NCI-H526 (cell line): ENCODE measurements around the gene PIK3R5.

ENCODE experiments used
- DNase-seq, 2 experiments: peaks; one replicate each; lab custom pipeline; 2025; lab: John Stamatoyannopoulos, UW

PIK3R5 gene

DNA sequence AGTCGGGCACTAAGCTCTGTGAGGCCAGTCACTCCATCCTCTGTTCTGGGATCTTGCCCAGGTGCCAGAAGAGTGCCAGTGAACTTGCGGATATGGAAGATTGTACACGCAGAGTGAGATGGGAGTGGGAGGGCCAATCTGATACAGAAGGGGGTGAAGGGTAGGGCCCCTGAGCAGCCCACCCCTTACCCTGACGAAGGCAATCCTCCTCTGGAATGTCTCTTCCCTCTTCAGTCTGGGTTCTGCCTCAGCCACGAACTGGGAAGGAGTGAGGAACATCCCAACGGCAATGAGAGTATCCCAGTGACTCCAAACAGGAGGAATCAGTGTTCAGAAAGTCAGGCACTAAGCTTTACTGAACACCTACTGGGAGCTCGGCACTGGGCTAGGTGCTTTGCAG is 86.1 kb downstream of the PIK3R5 start:
- no peak for DNase-seq

GRCh38 chr17:8877984-8878383 is 87.5 kb downstream of the PIK3R5 start:
- no peak for DNase-seq

DNA sequence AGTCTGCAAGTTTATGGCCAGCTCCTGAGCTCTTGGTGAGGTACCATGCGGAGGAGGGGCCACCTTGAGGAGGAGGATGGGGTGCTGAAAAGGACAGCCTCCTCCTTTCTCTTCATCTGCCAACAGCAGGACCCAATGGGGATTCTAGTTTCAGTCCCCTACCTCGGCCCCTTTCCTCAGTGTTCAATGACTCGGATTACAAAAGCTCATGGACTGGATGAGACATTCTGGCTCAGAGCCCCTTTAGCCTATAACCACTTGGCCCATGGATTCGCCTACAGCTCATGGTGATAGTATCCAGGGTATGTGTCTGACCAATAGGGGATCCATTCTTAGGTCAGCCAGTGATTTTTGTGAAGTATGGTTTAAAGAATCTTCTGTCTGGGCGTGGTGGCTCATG is 89.5 kb downstream of the PIK3R5 start:
- no peak for DNase-seq

DNA sequence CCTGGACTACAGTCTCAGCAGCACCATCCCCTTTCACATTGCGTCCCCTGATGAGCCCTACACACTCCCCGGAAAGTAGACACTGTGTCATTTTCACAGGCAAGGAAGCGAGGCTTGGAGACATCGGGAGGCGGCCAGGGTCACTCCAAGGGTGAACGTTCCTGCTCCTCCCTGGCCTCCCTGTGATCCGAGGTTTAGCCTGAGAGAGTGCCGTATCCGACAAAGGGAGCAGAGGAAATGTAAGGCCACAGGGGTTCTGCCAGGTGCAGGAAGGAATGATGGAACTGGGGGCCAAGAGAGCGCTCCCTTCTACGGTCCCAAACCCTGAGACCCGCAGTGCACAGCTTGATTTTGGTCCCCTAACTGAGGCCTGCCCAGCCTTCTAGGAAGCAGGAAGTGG is 90.1 kb downstream of the PIK3R5 start:
- no peak for DNase-seq

GRCh38 chr17:8873801-8874715 is 91.4 kb downstream of the PIK3R5 start:
- DNase-seq, result no peak

- no peak for DNase-seq
These were observed 92.6 kb downstream of the PIK3R5 start for GRCh38 chr17:8872705-8873435.

DNA sequence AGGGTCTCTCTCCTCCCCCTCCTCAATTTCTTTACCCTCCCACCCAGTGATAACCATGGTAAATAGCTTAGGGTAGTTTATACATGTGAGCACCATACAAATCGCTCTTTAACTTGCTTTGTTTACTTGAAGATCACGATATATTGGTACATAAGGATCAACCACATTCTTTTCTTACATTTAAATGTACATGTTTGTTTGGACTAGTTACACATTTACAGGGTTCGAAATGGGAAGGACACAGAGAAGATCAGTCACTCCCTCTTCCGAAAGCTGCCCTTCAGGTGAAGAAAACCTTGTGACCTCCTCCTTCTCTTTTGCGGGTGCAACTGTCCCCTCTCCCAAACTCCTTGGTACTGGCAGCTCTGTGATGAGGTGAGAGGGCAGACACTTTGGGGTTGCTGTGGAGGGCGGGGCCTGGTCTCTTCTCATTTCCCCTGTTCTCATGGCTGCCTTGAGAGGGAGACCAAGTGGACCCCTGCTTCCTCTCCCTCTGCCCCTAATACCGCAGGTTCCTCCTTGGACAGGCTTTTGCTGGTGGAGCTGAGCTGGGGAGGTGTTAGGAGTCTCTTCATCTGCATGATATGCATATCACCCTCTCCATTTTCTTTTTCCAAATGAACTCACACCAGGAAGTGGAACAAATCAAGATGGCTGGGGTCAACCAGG is 93.3 kb downstream of the PIK3R5 start:
- DNase-seq, result no peak

DNA sequence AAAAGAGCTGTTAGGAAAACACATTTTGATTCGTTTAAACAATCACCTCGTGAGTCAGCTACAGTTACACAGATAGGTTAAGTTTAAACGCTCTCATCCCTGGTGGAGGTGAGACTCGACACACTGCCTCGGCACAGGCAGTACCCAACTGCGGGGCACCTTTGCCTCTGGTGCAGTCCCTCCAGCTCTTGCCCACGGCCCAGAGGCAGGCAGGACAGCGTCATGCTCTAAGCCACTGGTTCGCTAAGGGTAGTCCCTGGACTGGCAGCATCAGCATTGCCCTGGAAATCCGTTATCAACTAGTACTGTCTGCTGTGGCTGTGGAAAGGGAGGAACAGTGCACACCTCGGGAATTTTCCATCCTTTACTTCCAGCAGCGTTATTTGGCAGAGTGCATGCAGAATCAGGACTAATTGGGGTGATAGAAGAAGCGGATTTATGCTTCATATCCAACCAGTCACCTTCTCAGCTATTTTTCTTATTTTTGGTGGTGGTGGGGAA is 94.4 kb downstream of the PIK3R5 start:
- no peak for DNase-seq

DNA sequence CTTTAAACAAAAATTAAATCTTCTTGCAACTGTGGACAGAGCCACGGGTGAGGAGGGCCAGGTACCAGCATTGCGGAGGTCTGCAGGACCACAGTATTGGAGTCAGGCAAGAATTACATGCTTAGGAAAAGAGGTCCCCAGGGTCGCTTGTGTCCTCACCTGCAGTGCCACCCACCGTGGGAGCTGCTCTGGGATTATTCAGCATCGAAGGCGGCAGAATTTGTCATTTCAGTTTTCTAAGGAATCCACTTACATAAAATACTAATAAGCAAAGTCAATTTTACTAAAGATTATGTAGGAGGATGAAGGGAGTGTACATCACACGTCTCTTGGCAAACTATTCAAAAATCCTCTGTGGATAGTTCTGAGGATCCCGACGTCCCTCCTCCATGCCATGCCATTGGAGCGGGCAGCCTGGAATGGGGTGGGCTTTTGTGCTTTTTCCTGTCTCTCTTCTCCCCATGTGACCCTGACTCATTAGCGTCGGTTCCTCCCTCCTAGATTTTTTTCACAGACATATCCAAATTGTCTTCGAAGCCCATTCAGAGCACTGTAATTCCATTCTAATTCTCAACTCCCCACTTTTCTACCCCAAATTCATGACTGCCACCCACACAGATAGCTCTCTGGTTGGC is 95.0 kb downstream of the PIK3R5 start:
- no peak for DNase-seq

GRCh38 chr17:8869114-8869815 is 96.2 kb downstream of the PIK3R5 start:
- DNase-seq, result no peak

GRCh38 chr17:8868529-8868951 is 97.0 kb downstream of the PIK3R5 start:
- no peak for DNase-seq

DNA sequence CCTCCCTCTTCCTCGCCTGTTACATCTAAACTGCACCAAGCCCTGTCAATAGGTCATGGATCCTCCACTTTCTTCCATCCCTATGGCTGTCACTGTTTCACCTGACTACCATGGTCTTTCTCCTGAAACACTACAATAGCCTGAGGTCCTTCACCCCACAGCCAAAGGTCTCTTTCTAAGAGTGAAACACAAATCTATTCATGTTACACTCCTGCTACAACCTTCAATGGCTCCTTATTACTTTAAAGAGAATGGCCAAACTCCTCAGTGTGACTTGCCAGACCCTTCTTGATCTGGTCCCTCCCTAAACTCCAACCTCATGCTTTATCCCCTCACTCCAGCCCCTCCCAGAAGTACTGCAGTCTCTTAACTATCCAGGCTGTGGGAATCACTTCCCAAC is 97.4 kb downstream of the PIK3R5 start:
- no peak for DNase-seq

- DNase-seq, result no peak
These were observed 98.0 kb downstream of the PIK3R5 start, which contains the start of gene PIK3R6 for GRCh38 chr17:8867361-8867981. Gene PIK3R6 (minus strand): TSS chr17:8867674. CDS start chr17:8849794, 17,880 bp downstream.

GRCh38 chr17:8865811-8866210 is 99.7 kb downstream of the PIK3R5 start:
- no peak for DNase-seq

DNA sequence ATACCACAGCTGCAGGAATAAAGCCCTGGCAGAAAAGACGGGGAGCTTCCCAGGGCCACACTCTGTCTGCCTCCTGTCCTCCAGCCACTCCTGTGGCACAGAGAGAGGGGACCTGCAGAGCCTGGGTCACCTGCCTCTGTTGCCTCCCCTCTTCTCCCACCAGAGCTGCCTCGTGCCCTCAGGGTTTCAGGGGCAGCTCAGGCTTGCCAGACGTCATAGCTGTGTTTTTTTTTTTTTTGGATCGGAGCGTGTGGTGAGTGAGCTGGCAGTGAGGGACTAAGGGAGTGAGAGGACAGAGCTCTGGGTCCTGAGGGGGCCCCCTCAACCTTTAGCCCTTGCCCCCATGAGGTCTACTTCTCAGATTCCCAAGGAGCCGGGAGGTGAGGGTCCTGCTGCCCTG is 100.1 kb downstream of the PIK3R5 start:
- DNase-seq, result no peak

- no peak for DNase-seq
These were observed 103.1 kb downstream of the PIK3R5 start for GRCh38 chr17:8862213-8863056.

GRCh38 chr17:8861495-8862181 is 103.9 kb downstream of the PIK3R5 start:
- no peak for DNase-seq

- DNase-seq, result no peak
These were observed 105.6 kb downstream of the PIK3R5 start for GRCh38 chr17:8859804-8860430.
